HG03457 (cell line): ENCODE data around the gene PLSCR3.
"Not testable (repeated sequence)": the region's sequence is repeated elsewhere in the genome, so short reads cannot be mapped to it uniquely, and the experiment has no call there.

Experiments used
- ATAC-seq: cut with Tn5 transposase; IDR thresholded peaks from one replicate; pipeline ENCODE4 v1.9.1; 2021; ENCODE audit warnings: moderate number of reproducible peaks; ENCODE audit not compliant: unreplicated experiment

PLSCR3 gene

DNA sequence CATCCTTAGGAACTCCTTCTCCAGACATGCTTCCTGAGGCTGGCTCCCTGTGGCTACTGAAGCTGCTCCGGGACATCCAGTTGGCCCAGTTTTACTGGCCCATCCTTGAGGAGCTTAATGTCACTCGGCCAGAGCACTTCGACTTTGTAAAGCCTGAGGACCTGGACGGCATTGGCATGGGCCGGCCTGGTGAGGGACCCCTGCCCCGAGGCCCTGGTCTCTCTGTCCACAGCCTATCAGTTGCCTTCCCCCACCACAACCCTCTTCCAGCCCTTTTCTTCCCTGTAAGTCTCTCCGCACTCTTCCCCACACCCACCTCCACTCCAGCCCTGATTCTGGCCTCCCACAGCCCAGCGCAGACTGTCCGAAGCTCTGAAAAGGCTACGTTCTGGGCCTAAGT lies 11.4 kb downstream of the PLSCR3 start:
- no peak for ATAC-seq

DNA sequence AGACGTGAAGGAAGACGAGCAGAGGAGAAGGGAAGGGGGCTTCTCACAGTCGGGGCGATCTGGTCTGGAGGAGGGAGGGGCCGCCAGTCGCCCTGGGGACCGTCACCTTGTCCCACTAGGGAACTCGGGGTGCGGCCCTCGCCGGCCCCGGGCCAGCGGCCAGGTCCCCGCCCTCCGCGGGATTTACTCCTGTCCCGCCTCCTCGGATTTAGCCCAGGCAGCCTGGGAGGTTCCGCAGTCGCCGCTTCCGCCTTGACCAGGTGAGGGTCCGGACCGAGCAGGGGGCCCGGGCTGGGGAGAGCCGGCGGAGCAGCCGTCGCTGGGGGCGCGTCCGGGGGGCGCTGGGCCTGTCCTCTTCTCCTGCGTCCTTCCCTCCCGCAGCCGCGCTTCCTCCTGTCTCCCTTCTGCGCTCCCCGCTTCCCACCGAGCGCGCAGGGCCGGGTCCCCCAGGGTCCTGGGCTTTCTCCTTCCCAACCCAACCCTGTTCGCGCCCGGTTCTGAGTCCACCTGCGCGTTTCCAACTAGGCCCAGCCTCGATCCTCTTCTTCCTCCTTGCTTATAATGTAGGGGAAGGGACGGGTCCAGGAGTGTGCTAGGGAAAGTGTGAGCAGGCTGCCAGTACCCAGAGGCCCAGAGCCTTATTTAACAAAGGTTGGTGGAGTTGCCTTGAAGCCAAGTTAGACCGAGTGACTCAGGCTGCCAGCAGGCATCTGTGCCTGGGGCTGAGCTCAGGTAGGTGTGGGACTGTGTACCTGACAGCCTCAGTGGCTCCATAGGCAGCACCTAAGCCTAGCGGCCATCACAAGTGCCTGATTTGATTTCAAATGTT lies 13.3 kb downstream of the PLSCR3 start, which contains the start of gene TNK1:
TNK1 (plus strand) TSS at position 235 of the 829 bp plus-strand sequence. CDS start 1,838 bp downstream, outside the sequence.
- ATAC-seq, result no peak

DNA sequence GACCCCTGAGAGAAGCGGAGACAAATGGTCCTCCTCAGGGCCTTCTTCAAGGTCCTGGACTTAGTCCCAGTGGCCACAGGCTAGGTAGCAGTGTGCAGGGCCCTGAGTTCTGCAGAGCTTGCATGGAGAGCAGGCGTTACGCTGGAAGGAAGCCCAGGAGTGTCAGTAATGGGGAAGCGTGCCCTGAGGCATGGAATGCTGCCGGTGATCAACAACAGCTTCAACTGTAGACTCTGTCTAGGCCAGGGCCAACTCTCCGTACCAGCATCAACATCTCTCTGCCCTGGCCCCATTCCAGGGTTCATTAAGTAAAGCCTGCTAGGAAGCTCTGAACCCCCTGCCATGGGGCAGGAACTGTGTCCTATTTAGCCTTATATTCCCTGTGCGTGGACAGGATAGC lies 14.0 kb downstream of the PLSCR3 start:
- ATAC-seq, result no peak

GRCh38 chr17:7379134-7379533 lies 15.2 kb downstream of the PLSCR3 start:
- no peak for ATAC-seq

DNA sequence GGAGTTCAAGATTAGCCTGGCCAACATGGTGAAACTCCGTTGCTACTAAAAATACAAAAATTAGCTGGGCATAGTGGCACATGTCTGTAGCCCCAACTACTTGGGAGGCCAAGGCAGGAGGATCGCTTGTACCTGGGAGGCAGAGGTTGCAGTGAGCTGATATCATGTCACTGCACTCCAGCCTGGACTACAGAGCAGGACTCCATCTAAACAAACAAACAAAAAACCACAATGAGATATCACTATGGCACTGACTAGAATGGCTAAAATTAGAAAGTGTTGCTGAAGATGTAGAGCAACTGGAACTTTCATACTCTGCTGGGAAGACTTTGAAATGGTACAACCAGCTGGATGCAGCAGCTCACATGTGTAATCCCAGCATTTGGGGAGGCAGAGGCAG lies 20.0 kb downstream of the PLSCR3 start:
- ATAC-seq, result no peak

- ATAC-seq, result no peak
Measured at GRCh38 chr17:7370853-7371252, 23.5 kb downstream of the PLSCR3 start.

DNA sequence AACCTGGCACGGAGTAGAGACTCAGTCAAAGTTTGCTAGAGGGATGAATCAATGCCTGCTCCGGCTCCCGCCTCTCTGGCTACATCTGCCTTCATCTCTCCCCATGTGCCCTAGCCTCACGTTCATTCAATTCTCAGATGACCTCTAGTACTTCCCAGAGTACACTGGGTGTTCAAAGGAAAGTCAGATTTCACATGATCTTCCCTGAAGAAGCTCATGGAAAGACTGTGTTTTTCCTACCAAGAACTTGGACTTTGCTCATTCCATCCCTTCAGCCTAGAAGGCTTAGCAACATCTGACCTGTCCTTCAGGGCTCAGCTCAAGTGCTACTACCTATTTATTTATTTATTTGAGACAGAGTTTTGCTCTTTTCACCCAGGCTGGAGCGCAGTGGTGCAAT lies 24.5 kb downstream of the PLSCR3 start:
- no peak for ATAC-seq

- not testable (repeated sequence) for ATAC-seq
Measured at GRCh38 chr17:7368599-7368994, 25.7 kb downstream of the PLSCR3 start.

GRCh38 chr17:7367918-7368598 lies 26.3 kb downstream of the PLSCR3 start:
- ATAC-seq, result no peak

DNA sequence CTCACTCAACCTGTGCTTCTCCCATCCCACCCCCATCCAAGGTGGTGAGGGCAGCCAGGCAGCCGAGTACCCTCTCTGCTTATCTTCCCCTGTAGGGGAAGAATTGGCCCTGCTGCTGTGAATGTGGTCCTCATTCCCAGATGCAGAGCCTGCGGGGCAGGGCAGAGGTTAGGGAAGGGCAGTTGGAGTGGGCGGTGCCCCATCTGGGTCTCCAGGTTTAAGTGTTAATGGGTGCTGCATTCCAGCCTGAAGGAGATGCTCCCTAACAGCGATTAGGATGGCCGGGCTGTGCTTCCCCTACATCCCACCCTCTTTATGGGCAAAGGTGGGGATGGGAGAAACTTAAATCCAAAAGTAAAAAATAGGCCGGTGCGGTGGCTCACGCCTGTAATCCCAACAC lies 27.2 kb downstream of the PLSCR3 start:
- no peak for ATAC-seq

- not testable (repeated sequence) for ATAC-seq
Measured at GRCh38 chr17:7365963-7366362, 28.4 kb downstream of the PLSCR3 start.

GRCh38 chr17:7363311-7363710 lies 31.0 kb downstream of the PLSCR3 start:
- ATAC-seq, result no peak

- no peak for ATAC-seq
Measured at GRCh38 chr17:7361906-7362305, 32.4 kb downstream of the PLSCR3 start.

- no peak for ATAC-seq
Measured at GRCh38 chr17:7357381-7357780, 36.9 kb downstream of the PLSCR3 start.

DNA sequence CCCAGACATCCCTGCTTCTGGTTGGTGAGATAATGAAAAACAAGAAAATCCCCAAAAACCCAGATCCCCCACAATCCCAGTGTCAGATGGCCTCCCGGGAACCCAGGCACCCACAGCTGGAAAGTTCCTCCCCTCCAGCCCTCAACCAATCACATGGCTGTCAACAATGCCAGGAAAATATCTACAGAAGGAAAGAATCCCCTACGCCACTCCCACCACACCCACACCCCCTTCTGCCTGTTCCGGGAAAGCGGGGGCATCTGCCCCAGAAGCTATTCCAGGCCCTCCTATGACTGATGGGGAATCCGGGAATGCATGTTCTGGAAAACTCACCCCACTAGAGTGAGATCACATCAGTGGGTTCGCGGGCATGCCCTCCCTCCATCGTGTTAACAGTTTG lies 37.6 kb downstream of the PLSCR3 start:
- ATAC-seq, result no peak

DNA sequence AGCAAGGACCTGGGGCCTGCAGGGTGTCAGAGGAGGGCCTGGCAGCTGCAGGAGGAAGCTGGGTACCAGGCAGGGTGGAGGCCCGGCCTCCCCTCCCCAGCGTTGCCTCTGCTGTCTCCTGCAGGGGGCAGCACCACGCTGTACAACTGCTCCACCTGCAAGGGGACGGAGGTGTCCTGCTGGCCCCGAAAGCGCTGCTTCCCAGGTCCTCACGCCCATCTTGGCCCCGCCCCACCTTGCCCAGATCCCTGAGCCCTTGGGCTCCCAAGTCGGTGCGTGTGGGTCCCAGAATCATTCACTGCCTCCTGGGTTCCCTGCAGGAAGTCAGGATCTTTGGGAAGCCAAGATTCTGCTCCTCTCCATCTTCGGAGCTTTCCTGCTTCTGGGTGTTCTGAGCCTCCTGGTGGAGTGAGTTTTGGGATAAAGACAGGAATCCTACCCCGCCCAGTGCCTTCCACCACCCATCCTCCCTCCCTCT lies 38.2 kb downstream of the PLSCR3 start:
- ATAC-seq, result no peak

GRCh38 chr17:7355573-7355972 lies 38.8 kb downstream of the PLSCR3 start:
- no peak for ATAC-seq

- ATAC-seq, result no peak
Measured at GRCh38 chr17:7355053-7355452, 39.3 kb downstream of the PLSCR3 start, which contains the start of gene TMEM95. TMEM95 (plus strand) TSS chr17:7355156; CDS start chr17:7355205, 49 bp downstream.

DNA sequence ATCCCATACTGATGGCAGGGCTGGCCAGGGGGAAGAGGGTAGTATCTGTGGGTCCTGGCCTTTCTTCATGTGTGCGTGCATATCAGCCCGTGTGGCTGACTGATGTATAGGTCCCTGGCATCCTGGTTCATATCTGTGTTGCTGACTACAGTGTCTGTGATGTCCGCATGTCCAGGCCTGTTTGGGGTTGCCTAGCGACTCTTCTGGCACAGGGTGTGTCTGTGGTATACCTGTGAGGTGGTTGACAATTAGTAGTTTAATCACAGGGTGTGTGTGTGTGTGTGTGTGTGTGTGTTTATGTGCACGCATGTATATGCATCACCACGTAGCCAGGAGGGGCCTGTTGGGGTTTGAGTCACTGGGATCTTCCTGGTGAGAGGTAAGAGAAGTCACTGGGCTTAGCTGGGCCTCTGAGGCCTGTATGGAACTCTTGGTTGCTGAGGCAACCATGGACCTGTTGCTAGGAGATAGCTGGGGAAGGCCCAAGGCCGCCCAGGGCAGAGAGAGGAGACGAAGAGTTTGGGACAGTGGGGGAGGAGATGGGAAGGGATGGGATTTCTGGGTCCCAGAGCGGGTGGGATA lies 40.0 kb downstream of the PLSCR3 start:
- no peak for ATAC-seq

DNA sequence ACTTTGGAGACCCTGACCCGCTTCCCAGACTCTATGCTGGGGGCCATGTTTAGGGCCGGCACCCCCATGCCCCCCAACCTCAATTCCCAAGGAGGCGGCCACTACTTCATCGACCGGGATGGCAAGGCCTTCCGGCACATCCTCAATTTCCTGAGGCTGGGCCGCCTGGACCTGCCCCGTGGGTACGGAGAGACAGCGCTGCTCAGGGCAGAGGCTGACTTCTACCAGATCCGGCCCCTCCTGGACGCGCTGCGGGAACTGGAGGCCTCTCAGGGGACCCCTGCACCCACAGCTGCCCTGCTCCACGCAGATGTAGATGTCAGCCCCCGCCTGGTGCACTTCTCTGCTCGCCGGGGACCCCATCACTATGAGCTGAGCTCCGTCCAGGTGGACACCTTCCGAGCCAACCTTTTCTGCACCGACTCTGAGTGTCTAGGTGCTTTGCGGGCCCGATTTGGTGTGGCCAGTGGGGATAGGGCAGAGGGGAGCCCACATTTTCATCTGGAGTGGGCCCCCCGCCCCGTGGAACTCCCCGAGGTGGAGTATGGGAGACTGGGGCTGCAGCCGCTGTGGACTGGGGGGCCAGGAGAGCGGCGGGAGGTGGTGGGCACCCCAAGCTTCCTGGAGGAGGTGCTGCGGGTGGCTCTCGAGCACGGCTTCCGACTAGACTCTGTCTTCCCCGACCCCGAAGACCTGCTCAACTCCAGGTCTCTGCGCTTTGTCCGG lies 41.3 kb downstream of the PLSCR3 start:
- ATAC-seq, result no peak

DNA sequence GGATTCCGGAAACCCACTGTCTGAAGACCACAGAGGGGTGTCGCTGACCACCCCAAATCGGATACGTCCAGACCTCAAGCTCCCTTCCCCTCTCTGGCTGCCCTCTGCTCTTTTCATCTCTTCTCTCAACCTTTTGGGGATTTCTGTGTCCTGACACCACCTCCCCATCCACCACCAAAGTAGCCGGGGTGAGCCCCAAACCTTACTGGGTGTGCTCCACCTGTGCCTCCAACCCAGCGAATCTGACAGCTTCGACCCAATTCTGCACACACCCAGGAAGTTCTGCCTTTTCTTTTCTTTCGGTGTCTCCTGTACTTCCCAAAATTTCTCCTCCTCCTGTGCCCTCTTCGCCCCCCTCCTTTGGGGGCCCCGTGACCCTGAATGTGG lies 41.8 kb downstream of the PLSCR3 start:
- no peak for ATAC-seq
